Calu3 (cell line): ENCODE data around the gene SLC24A3. TPM values are rescaled to one million over a fixed set of nuclear protein-coding genes. Genes with fewer than 3 reads are reported as not detected.

Experiments
- BruUV-seq: library from RNA; stranded (reverse); fragments of 400-500 nt; replicated peaks from 2 replicates; lab custom pipeline; 2021; lab: Mats Ljungman, UMichigan
- CTCF ChIA-PET: fragments of 300-600 bp; sonication (Branson Sonifier 250); formaldehyde crosslinking; loops from one replicate; lab custom pipeline; 2022; ENCODE audit warnings: antibody characterized with exemption; lab: Charles Lee
- DNase-seq: peaks from one replicate; pipeline ENCODE4 v3.0.0; 2022
- H3K27ac Mint-ChIP-seq: one replicate; pipeline ENCODE4 v1.8.0; 2022; ENCODE audit warnings: mixed read lengths; ENCODE audit not compliant: unreplicated experiment
- H3K27me3 Mint-ChIP-seq: one replicate; pipeline ENCODE4 v1.8.0; 2022; ENCODE audit warnings: mixed read lengths; ENCODE audit not compliant: unreplicated experiment
- H3K36me3 Mint-ChIP-seq: one replicate; pipeline ENCODE4 v1.8.0; 2022; ENCODE audit warnings: mild to moderate bottlenecking, moderate library complexity, mixed read lengths; ENCODE audit not compliant: insufficient read depth, unreplicated experiment
- H3K4me1 Mint-ChIP-seq: one replicate; pipeline ENCODE4 v1.8.0; 2022; ENCODE audit warnings: mild to moderate bottlenecking, low read depth, mixed read lengths; ENCODE audit not compliant: unreplicated experiment
- H3K4me3 Mint-ChIP-seq: one replicate; pipeline ENCODE4 v1.8.0; 2022; ENCODE audit warnings: mild to moderate bottlenecking, low read depth, moderate library complexity, mixed read lengths; ENCODE audit not compliant: unreplicated experiment
- H3K9me3 Mint-ChIP-seq: one replicate; pipeline ENCODE4 v1.8.0; 2022; ENCODE audit warnings: low read depth, mixed read lengths; ENCODE audit not compliant: unreplicated experiment
- intact Hi-C: fragments of 100-400 bp; cut with micrococcal nuclease; formaldehyde crosslinking; loops from one replicate; pipeline ENCODE4 v1.10.0; 2022; ENCODE audit not compliant: unreplicated experiment
- total RNA-seq: library from RNA; stranded (reverse); gene quantifications from 2 replicates; pipeline ENCODE4 v1.2.3, GENCODE V29; 2022
- TF ChIP-seq, protein P1 (sequence below): fragments of 200-600 bp; IDR thresholded peaks from one replicate; pipeline ENCODE4 v1.8.0; 2022; ENCODE audit warnings: antibody characterized with exemption; ENCODE audit not compliant: unreplicated experiment

The SLC24A3 gene
- total RNA-seq, 1 experiment from 2014 or later: not detected

DNA sequence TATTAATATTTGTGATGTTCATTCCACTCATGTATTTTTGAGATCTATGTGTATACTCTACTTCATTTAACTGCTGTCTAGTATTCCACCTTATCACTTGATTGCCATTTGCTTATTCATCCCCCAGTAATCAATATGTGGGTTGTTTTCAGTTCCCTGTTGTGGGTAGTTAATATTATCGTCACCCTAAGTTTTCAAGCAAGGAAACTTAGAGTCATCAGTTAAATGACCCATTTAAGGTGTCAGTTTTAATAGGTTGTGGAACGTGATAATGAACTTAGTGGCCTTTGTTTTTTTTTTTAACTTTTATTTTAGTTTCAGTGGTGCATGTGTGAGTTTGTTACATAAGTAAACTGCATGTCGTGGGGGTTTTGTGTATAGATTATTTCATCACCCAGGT lies 90.3 kb downstream of the SLC24A3 start:
- TF ChIP-seq, protein P1, sequence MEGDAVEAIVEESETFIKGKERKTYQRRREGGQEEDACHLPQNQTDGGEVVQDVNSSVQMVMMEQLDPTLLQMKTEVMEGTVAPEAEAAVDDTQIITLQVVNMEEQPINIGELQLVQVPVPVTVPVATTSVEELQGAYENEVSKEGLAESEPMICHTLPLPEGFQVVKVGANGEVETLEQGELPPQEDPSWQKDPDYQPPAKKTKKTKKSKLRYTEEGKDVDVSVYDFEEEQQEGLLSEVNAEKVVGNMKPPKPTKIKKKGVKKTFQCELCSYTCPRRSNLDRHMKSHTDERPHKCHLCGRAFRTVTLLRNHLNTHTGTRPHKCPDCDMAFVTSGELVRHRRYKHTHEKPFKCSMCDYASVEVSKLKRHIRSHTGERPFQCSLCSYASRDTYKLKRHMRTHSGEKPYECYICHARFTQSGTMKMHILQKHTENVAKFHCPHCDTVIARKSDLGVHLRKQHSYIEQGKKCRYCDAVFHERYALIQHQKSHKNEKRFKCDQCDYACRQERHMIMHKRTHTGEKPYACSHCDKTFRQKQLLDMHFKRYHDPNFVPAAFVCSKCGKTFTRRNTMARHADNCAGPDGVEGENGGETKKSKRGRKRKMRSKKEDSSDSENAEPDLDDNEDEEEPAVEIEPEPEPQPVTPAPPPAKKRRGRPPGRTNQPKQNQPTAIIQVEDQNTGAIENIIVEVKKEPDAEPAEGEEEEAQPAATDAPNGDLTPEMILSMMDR: no peak
- H3K27me3 Mint-ChIP-seq: no peaks in the 10 kb centered on the region
- CTCF ChIA-PET: no interaction called here
- DNase-seq: no peak
- intact Hi-C loops: no loop called here
- BruUV-seq: no TSS peak
- no peaks in the 10 kb centered on the region for H3K4me1 Mint-ChIP-seq
- no peak overlapping the region for H3K27ac Mint-ChIP-seq
- H3K4me3 Mint-ChIP-seq: no peak overlapping the region
- no peaks in the 10 kb centered on the region for H3K36me3 Mint-ChIP-seq
- no peaks in the 10 kb centered on the region for H3K9me3 Mint-ChIP-seq

DNA sequence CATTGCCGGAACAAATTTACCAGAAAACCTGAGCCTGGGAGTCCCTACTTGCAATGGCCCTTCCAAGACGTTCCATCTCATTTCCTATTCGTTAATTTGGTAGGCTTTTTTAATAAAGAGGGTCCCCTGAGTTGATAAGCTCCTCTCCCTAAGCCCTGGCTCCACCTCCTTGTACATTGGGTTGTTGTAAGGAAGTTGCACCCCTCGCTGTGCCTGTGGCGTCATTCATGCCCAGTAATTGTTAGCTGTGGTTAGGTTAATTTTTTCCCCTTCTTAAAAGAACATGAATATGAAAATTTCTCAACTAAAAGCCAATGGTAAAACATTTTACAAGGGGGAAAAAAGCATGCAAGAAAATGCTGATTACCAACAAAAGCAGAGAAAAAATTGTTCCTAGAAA lies 91.9 kb downstream of the SLC24A3 start:
- no peak for DNase-seq
- intact Hi-C loops: no loop called here
- no peaks in the 10 kb centered on the region for H3K4me1 Mint-ChIP-seq
- H3K27me3 Mint-ChIP-seq: no peaks in the 10 kb centered on the region
- no peaks in the 10 kb centered on the region for H3K9me3 Mint-ChIP-seq
- TF ChIP-seq, protein P1: no peak
- BruUV-seq: no TSS peak
- CTCF ChIA-PET: no interaction called here
- no peak overlapping the region for H3K27ac Mint-ChIP-seq
- H3K36me3 Mint-ChIP-seq: no peaks in the 10 kb centered on the region
- H3K4me3 Mint-ChIP-seq: no peak overlapping the region

DNA sequence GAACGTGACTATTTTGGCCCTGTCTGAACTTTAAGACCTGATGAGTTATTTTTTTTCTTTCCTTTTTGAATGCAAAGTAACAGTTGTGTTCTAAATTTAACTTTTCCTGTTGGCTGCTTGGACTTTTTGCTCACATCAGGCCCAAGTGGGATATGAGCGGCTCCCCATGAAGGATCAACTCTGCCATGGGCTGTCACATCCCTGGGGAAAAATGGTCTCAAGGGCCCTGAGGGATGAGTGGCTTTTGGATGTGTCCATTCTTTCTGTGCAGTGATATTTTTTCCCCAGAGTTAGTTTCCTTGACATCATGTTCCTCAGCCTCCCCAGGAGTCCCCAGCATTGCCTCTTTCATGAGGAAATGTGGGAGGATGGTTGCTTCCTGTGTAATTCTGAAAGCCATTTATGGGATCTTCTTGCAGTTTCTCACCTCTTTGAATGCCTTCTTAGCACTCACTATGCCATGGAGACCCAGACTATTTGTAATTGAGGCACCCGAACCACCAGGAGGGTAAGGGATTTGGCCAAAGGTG lies 92.5 kb downstream of the SLC24A3 start:
- intact Hi-C loops: no loop called here
- Mint-ChIP-seq H3K4me1 (no peaks in the 10 kb centered on the region), H3K27me3 (no peaks in the 10 kb centered on the region), H3K36me3 (no peaks in the 10 kb centered on the region), H3K9me3 (no peaks in the 10 kb centered on the region), H3K4me3 (no peak overlapping the region), H3K27ac (no peak overlapping the region)
- BruUV-seq: no TSS peak
- TF ChIP-seq, protein P1: no peak
- CTCF ChIA-PET: no interaction called here
- no peak for DNase-seq

DNA sequence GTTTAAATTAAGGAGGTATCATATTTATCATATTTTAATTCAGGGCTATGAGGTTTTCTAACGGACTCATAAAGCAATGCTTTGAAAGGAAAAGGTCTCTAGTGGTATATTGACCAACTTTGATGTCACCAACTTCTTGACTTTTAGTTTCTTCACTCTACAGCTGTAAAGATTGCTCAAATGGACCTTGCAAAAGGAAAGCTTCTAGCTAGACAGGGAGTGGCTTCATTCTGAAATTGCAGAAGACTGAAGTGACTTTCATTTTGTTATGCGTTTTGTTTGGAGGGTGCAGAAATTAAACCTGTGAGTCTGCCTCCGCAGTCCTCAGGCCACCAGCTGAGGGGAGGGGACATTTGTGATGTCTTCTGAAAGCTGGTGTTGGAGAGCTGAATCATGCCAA lies 95.7 kb downstream of the SLC24A3 start:
- Mint-ChIP-seq H3K4me1 (no peaks in the 10 kb centered on the region), H3K36me3 (no peaks in the 10 kb centered on the region), H3K9me3 (peaks cover 2% of the 10 kb centered on the region), H3K4me3 (no peak overlapping the region), H3K27ac (no peak overlapping the region), H3K27me3 (peaks cover 14% of the 10 kb centered on the region)
- CTCF ChIA-PET: no interaction called here
- intact Hi-C loops: no loop called here
- DNase-seq: no peak
- no TSS peak for BruUV-seq
- TF ChIP-seq, protein P1: no peak
